IPS DF 4.7 (cell line): Measurements from ENCODE around the gene PLA2G4A.

ENCODE experiments used
- DNase-seq: peaks from one replicate; pipeline ENCODE4 v3.0.0-alpha.2; 2013; ENCODE audit warnings: low spot score; ENCODE audit errors: extremely low read depth

PLA2G4A gene

DNA sequence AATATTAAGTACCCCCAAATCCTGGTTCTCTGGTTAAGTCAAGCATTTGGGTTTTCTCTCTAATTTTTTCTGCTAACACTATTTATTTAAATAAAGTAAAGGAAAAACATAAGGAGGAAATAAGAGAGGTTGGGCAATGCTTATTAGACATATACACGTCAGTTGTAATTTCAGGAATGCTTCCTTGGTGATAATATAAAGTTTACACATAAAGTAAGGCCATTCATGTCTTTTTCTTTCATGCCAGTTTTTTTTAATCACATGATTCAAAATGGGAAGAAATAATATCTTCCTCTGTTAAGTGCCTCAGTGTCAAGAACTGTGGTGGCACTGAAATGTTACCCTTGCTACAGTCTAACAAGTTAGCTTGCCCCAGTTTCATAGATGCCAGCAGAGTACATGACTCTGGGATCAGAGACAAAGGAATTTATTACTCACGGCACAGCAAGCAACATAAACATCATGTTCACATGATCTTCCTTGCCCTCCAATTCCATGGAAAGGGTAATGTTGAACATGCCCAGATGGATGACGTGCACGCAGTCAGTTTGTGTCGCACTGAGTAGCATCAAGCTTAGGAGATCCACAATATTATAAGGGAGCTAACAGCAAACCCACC, 184.9 kb downstream of the PLA2G4A start:
- DNase-seq: no peak

DNA sequence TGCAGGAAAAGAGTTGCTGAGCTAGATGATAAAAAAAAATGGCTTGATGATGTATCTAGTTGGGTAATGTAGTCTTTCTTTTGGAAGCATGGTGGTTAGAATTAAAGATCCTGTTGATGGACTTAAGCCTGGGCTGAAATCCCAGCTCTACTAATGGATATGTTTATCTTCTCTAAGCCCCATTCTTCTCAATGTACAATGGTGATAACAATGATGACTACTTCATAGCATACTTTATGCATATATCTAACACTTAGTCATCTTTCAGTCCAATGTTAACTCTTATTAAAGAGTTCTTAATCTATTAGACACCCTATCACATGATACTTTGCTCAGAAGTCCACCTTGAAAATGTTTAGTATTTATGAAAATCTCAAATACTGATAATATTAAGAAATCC, 189.5 kb downstream of the PLA2G4A start:
- no peak for DNase-seq

DNA sequence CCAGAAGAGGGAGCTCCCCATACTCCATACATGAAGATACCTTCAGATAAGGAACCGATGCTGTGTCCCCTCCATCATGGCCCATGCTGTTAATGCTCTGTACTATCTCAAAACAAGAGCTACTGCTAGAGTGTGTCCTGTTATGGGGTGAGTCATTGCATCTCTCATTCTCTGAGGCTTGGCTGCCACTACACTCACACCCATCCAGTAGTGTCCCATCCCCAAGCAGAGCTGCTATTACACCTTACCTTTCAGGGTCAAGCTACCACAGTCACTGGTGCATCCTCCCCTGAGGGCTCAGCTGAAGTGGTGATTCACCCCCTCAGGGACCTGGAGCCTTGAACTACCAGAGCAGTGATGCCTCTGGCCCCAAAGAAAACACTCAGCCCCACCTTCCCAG, 198.5 kb downstream of the PLA2G4A start:
- DNase-seq: no peak

DNA sequence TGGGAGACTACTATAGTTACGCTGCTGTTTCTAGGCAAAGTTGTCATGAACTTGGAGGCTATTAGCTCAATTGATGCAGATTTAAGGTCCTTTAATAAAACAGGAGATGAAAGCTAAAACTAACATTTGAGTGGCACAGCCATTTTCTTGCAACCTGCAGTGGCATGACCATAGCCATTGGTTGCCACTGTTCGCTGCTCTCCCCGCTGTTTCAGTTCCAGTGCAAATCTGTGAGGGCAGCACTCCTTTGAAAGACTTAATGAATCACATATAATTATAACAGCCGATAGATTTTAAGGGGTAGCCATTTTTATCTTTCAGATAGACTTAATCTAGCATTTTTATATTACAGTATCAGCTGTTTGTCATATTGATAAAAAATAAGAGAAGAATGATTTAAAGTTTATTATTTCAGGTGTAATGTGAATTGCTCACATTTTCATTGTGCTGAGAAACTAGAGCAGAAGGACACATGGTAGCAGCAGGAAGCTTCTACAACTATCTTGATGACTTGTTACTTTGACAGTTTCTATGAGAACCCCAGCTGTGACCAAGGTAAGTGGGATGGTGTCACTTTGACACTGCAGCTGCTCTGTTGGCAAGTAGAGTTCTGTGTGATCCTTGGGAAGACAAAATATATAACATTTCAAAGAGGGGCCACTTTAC, 203.7 kb downstream of the PLA2G4A start:
- no peak for DNase-seq

DNA sequence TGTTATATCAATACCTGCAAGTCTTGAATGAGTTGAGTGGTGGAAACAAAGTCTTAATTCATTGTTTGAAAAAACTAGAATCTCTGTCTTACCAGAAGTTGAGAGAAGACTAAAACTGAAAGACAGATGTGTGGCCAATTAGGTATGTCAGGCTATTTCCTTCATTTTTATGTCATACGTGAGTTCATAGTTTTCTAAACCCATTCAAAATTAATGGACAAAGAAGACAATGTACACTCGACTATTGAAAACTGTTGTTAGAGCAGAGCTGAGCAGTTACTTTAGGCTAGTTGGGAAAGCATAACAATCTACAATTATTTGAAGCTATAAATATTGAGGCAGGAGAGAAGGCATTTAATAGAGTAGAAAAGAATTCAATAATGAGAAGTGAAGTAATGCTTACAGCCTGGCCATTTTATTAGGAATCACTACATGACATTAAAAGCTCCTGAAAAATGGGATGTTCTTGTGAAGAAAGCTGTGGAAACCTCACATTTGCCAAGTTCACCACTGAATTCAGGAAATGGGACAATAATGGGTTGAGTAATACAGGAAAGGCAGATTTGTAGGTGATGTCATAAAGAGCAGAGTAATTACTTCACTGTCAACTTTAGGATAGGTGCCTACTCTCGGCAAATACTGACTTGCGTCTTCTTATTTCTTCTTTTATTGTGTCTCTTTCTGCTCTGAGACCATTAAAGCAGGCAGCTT, 204.4 kb downstream of the PLA2G4A start:
- no peak for DNase-seq

DNA sequence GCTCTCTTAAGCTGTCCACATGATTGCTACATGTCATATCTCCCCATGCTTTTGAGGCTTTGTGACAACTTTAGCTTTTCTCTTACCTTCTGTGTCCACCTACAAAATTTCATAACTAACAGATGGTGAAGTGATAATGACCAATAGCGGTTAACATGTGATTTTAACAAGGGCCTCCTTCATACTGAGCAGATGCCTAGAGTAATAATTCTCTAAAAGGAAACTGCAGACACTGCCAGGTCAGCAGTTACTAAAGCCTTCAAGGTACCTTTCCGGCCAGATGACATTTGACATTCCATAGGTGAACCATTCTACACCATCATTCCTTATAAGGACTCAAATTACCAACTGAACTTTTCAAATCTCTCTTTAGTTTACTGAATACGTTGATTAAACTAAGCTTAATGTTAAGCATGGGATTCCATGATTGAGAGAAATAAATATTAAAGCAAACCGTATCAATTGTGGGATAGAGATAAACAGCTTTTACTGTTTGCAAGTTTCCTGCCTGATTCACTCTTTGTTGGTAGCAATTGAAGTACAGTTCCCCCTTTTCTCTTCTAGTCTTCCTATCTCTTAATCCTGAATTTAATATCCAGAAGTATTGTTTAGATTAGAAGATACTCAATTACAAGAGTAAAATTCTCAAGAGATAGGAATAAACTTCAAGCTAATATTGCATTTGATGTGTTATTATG, 205.1 kb downstream of the PLA2G4A start:
- DNase-seq: no peak

DNA sequence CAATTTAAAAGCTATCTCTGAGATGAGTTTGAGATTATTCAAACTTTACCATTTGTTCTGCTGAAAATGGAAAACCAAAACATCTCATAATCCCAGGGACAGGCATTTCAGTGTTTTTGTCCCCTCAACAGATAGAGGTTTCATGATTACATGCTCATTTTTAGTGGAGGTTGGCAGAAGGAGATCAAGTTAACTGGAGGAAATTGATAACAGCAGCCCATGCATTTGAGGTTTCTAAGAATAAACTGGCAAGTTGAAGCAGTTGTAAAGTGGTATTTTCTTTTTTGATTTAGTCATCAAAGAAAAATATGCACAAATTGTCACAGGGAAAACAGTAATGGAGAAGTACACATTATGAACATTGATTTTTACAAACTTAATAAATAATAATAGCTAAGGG, 205.8 kb downstream of the PLA2G4A start:
- DNase-seq: no peak

DNA sequence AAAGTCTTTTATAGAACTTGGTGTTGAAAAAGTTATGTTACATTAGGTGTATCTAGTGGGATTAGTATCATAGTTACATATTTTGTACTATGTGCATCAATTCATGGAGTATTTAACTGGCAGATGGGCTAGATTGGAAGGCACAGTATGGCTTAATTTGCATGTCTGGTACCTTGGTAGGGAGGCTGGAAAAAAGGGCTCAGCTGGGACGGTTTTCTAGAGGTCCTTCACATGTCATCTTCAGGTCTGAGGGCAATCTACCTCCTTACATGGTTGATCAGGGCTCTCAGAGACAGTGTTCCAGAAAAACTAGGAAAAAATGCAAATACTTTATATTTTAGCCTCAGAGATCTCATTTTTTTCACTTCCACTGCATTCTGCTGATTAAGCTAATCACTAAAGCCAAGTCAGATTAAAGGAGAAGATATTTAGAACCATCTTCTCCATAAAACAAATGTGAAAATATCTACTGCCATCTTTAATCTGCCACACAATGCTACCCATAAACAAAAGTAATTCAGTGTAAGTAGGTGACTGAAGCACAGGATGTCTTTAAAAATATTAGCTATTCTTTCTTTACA, 209.3 kb downstream of the PLA2G4A start:
- DNase-seq: no peak
